ENCODE measurements around the gene SMIM8.

Gene SMIM8

DNA sequence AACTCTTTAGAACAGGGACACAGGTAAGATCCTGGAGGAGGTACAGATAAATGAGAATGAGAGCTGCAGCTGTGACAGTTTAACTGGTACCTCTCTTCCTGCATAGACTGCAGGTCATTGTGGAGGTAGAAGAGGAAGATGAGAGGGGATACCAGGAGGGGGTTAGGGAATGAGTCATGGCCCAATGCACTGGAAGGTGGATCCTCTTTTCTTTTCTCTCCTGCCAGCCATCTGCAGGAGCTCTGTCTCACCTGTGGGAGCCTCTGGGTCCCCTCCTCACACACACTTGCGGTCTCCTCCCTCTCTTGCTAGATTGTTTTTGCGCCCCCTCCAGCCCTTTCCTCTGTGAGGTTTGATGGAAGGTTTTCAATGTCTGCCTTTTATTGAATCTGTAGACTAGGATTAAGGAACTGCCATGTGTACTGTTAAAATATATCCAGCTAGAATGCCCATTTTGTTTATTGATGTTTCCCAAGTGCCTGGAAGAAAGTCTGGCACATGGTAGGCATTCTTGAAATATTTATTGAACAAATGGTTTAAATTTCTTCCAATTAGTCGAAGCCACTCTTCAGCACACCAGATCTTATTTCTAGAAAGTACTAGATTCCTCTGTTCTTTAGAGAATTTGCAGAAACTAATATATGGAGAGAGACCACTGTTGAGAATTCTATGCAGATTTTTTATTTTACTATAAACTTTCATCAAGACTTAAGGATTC is 35.2 kb downstream of the SMIM8 start:
- no peak for DNase-seq (ENCODE audit: low spot score)
- TF ChIP-seq, protein P1, sequence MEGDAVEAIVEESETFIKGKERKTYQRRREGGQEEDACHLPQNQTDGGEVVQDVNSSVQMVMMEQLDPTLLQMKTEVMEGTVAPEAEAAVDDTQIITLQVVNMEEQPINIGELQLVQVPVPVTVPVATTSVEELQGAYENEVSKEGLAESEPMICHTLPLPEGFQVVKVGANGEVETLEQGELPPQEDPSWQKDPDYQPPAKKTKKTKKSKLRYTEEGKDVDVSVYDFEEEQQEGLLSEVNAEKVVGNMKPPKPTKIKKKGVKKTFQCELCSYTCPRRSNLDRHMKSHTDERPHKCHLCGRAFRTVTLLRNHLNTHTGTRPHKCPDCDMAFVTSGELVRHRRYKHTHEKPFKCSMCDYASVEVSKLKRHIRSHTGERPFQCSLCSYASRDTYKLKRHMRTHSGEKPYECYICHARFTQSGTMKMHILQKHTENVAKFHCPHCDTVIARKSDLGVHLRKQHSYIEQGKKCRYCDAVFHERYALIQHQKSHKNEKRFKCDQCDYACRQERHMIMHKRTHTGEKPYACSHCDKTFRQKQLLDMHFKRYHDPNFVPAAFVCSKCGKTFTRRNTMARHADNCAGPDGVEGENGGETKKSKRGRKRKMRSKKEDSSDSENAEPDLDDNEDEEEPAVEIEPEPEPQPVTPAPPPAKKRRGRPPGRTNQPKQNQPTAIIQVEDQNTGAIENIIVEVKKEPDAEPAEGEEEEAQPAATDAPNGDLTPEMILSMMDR (IDR thresholded peaks at IDR 0.05; ENCODE audit: borderline replicate concordance, control extremely low read depth, extremely low read depth, insufficient read depth, missing control alignments): no peak
- in situ Hi-C loops (cut with MboI; ENCODE audit: low sequenced_read_pairs, unreplicated experiment): no loop called here

DNA sequence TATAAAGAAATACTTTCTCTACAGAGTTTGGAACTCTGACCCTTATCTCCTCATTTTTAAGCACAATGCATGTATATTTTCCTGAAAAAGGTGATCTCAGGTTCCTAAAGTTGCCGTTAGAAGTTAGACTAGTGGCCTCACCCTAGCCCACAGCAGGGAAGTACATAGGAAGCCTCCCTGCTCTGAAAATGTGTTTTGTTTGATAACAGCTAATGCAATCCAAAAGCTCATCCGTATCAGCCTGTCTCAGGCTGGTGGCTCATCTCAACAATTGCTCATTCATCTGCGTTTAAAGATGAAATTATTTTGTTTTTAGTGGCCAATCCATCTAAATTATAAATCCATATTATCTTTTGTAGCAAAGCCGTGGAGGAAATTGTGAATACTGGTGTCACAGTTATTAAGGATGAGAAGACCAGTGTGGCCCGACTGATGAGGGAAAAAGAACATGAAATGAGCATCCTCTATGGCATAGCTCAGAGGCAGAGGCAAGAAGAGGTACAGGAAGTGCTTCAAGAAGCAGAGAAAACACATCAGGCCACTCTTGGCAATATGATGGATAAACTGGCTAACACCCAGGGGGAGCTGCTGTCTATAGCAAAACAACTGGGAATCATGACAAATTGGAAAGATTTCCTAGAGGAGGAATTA is 42.3 kb downstream of the SMIM8 start:
- TF ChIP-seq, protein P1 (IDR thresholded peaks at IDR 0.05; ENCODE audit: borderline replicate concordance, control extremely low read depth, extremely low read depth, insufficient read depth, missing control alignments): no peak
- DNase-seq (ENCODE audit: low spot score): no peak
- in situ Hi-C loops (cut with MboI; ENCODE audit: low sequenced_read_pairs, unreplicated experiment): no loop called here

DNA sequence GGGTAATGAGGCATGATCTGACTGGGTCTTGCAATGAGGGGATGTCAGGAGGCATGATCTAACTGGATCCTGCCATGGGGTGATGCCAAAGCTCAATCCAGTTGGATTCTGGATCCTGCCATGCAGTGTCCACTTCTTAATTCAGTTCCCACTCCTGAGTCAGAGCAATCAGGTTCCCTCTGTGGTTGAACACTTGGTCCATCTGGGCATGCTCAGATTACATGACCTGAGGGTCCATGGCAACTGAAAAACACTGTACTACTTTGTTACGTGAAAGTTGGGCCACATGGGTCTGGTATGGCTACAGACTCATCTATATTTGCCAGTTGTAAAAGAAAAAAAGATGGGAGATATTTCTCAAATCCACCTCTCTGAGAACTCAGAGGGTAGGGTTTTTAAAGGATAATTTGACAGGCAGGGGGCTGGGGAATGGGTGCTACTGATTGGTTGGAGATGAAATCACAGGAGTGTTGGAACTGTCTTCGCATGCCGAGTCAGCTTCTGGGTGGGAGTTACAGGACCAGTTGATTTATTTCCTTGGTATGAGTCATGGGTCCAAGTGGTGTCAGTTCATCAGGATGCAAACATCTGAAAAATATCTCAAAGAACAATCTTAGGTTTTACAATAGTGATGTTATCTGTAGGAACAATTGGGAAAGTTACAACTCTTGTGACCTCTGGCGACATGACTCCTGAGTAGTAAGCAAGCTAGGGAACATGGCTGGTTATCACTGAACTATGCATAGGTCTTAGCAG is 43.9 kb downstream of the SMIM8 start:
- in situ Hi-C loops (cut with MboI; ENCODE audit: low sequenced_read_pairs, unreplicated experiment): no loop called here
- TF ChIP-seq, protein P1 (IDR thresholded peaks at IDR 0.05; ENCODE audit: borderline replicate concordance, control extremely low read depth, extremely low read depth, insufficient read depth, missing control alignments): no peak
- no peak for DNase-seq (ENCODE audit: low spot score)

DNA sequence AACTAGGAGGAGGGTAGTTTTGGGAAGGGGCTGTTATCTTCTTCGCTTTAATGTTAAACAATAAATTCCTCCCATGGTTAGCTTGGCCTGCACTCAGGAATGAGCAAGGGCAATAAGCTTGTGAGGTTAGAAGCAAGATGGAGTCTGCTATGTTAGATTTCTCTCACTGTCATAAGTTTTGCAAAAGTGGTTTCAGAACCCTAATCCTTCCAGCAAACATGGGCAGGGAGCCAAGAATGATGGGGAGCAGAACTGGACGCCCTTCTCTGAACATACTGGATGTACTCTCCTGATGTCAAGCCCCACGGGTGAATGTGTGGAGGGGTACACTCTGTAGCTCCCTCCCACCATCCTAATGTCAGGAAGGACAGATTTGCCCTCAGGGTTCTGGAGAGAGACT is 44.5 kb downstream of the SMIM8 start:
- DNase-seq (ENCODE audit: low spot score): no peak
- TF ChIP-seq, protein P1 (IDR thresholded peaks at IDR 0.05; ENCODE audit: borderline replicate concordance, control extremely low read depth, extremely low read depth, insufficient read depth, missing control alignments): no peak
- in situ Hi-C loops (cut with MboI; ENCODE audit: low sequenced_read_pairs, unreplicated experiment): no loop called here

DNA sequence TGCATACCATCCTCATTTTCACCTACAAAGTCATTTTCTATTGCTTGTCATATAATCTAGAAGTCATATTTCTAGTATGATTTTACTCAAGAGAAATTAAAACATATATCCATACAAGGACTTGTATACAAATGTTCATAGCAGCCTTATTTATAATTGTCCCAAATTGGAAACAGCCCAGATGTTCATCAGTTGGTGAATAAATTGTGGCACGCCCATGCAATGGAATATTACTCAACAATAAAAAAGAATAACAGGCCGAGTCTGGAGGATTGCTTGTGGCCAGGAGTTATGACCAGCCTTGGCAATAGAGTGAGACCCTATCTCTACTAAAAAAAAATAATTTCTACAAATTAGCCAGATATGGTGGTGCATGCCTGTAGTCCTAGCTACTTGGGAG is 51.0 kb downstream of the SMIM8 start:
- TF ChIP-seq, protein P1 (IDR thresholded peaks at IDR 0.05; ENCODE audit: borderline replicate concordance, control extremely low read depth, extremely low read depth, insufficient read depth, missing control alignments): no peak
- in situ Hi-C loops (cut with MboI; ENCODE audit: low sequenced_read_pairs, unreplicated experiment): no loop called here
- no peak for DNase-seq (ENCODE audit: low spot score)

DNA sequence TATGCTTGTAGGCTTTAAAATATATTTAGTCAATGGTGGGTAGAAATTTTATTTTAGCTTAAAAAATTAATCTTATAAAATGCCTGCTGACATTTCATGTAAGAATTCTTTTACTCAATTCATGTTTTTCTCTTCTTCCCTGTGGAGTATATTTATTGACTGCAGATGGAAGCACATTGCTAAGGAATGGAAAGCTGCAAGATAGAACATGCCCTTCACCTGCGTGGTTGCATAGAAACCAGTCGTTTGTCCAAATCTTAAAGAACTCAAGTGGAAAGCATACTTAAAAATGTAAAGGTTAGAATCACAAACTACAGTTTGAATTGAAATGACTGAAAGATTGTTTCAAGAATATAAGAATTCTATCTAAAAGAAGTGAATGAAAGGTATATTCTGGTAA is 52.9 kb downstream of the SMIM8 start:
- in situ Hi-C loops (cut with MboI; ENCODE audit: low sequenced_read_pairs, unreplicated experiment): loop anchor here (25.0 kb wide), 2 partner anchors 313 to 1487 kb away; no protein-coding TSS in a partner anchor
- no peak for DNase-seq (ENCODE audit: low spot score)
- TF ChIP-seq, protein P1 (IDR thresholded peaks at IDR 0.05; ENCODE audit: borderline replicate concordance, control extremely low read depth, extremely low read depth, insufficient read depth, missing control alignments): no peak
